Medulla oblongata (tissue), 1 donor: ENCODE results near the gene ATXN7L2.

Source experiments
- DNase-seq: peaks from one replicate; pipeline ENCODE4 v3.0.0-alpha.2; 2015; ENCODE audit errors: extremely low spot score

Gene ATXN7L2

DNA sequence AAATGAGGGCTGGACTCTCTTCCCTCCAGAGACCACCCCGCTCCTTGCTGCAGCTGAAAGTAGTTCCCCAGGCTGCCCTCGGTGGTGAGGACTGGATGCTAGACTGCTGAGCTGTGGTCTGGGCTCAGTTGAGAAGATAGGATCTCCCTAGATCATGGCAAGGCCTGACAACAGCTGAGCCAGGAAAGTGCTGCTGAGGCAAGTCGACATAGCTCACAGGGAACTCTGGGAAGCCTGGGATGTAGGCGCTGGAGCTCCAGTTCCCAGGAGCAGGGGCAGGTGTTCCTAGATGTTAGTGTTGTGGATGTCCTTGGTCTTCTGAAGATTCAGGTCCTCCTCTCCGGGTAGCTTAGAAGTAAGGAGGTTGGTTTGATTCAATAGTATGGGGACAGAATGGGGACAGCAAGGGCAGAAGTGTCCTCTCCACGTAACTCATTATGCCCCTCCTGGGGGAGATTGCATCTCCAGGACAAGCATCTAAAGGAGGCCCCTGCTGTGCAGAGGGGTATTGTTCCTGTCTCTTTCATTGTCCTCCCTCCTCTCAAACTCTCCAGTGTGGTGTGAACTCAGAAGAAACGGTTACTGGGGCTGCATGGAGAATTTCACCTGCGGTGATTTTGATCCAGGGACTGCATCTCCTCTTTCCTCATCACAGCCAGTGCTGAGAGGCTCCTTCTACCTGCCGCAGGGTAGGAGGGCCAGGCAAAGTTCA is 13.9 kb downstream of the ATXN7L2 start:
- no peak for DNase-seq

DNA sequence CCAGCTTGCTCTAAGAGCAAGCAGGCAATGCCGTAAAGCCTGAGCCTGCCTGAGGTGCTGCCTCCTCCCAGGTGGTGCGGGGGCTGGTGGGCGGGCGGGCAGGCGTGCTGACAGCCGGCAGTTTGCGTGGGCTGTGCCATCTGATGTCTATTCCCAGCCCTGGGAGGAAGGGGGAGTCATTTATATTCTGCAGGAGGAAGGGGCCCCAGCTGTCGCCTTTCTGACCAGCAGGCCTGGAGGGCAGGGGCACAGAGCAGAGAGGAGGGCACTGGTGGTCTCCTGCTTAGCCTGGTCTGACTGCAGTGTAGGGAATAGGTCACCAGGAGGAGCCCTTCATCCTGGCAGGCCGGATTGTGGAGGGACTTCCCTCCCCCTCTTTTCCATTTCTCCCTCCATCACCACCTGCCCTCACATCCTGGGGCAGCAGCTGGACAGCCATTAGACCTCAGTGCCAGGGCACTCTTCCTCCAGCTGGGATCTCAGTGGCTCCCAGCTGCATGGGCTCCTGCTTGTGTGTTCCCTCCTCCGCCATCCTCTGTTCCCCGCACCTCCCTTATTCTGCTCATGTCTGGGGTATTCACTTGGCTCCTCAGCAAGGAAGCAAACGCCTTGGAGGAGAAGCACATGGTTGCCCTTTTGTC is 14.6 kb downstream of the ATXN7L2 start:
- no peak for DNase-seq

DNA sequence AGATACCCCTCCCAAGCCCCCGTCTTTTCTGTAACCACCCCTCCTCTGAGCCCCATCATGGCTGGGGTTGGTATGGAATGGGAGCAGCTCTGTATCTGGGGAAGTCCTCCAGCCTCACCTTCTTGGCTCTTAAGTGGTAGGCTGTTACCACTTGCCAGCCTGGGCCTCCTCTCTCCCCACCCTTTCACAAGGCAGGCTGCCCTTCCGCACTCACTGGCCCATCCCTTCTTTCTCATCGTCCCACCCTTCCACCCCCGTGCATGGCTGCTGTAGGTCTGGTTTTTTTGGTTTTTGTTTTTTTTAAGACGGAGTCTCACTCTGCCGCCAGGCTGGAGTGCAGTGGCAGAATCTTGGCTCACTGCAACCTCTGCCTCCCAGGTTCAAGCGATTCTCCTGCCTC is 15.4 kb downstream of the ATXN7L2 start:
- DNase-seq, result no peak

DNA sequence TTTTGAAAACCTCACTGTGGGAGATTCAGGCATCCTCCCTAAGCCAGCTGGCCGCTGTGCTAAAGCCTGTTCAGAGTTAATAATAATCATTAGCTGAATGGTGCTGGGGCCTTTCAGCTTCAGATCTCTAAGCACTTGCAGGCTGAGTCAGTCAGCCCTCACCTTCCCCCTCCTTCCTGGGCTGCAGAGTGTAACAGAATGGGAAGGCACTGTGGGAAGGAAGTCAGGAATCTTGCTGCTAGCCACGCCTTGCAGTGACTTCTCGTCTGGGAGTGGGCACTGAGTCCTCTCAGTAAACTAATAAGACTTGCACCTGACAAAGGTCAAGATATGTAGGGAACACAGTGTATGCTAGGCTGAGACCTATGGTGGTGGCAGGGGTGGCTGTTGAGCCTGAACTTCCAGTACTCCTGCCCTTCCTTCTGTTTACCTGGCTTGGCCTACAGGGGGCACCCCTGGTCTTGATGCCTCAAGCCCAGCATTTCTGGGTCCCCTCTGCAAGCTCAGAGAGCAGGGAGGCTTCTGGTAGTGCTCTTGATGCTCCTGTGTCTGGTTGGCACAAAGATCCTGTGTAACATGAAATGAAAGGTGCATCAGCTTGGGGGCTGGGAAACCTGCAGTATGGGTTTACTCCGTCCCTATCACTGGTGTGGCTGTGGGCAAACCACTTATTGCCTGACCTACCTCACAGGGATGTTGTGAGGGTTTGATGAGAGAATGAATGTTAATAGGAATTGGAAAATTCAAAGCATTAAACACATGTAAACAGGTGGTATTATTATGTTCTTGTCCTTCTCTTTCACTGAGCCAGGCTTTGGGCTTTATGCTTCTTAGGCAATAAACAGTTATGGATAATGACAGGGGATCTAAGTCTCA is 16.2 kb downstream of the ATXN7L2 start:
- no peak for DNase-seq

GRCh38 chr1:109500941-109501381 is 17.3 kb downstream of the ATXN7L2 start:
- DNase-seq, result no peak

GRCh38 chr1:109501644-109502363 is 18.1 kb downstream of the ATXN7L2 start:
- no peak for DNase-seq

GRCh38 chr1:109502364-109502851 is 18.7 kb downstream of the ATXN7L2 start:
- DNase-seq, result no peak

GRCh38 chr1:109503935-109504334 is 20.2 kb downstream of the ATXN7L2 start:
- no peak for DNase-seq

GRCh38 chr1:109504974-109505373 is 21.3 kb downstream of the ATXN7L2 start:
- no peak for DNase-seq

DNA sequence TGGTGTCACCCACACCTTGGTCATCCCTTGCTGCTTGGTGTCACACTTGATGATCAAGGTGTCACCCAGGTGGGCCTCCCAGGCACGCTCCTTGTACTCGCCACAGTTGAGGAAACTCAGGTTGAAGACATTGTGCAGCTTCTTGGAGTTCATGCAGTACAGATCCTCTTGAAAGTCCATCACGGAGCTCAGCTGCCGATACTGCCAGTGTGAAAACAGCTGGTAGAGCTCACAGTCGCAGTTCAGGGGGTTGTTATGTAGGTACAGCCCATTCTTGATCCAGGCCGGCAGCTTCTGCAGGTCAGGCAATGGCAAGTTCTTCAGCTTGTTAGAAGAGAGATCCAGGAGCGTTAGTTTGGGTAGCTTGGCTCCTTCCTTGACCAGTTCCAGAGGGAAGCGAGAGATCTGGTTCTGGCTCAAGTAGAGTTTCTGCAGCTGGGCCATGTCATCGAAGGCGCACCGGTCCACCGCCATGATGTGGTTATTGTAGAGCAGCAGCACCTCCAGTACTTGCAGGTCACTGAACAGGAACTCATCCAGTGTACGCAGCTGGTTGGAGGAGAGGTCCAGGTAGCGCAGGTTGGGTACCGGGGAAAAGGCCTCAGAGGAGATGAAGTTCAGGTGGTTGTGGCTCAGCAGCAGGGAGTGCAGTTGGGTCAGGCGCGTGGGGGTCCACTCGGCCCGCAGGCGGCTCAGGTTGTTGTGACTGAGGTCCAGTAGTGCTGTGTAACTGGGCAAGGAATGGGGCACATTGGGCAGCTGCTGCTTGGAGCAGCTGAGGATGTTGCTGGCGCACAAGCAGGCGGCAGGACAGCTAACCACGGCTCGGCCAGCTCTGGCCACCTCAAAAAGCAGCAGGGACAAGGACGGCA is 24.5 kb downstream of the ATXN7L2 start:
- no peak for DNase-seq

DNA sequence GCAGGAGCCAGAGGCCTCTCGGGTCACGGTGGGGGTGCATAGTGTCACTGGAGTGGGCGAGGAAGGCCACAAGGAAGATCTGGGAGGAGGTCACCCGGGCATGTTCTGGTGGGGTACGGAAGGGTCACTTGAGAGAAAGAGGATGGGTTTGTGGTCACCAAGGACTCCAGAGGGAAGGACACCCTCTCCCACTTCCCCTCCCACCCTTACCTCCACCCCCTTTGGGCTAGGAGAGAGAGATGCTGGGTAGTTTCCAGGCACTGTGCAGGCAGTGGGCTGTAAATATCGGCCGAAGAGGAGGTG is 25.1 kb downstream of the ATXN7L2 start:
- DNase-seq, result no peak

- DNase-seq, result no peak
Measured at GRCh38 chr1:109509176-109510134, 25.8 kb downstream of the ATXN7L2 start, which contains the start of gene AMIGO1. Gene AMIGO1, minus strand, starts transcription at chr1:109509727. Its CDS starts 815 bp downstream, at chr1:109508912.

GRCh38 chr1:109513110-109513710 is 29.5 kb downstream of the ATXN7L2 start:
- no peak for DNase-seq

DNA sequence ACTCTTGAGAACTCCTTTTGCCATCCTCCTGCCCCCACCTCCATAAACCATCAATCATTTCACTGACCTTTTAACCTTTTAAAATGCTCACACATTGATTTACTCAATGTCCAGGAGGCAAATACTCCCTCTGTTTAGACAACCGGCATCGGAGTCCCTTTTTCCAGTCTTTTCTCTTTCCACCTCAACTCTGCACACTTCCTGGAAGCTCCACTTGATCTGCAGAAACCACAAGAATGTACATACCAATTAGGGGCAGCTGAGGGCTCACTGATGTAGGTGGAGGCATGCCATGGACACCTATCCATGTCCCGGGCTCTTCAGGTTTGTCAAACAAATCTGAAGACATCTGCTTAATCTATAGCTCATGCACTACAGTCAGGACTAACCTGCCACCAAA is 31.1 kb downstream of the ATXN7L2 start:
- no peak for DNase-seq

- no peak for DNase-seq
Measured at GRCh38 chr1:109516872-109517271, 33.2 kb downstream of the ATXN7L2 start.

DNA sequence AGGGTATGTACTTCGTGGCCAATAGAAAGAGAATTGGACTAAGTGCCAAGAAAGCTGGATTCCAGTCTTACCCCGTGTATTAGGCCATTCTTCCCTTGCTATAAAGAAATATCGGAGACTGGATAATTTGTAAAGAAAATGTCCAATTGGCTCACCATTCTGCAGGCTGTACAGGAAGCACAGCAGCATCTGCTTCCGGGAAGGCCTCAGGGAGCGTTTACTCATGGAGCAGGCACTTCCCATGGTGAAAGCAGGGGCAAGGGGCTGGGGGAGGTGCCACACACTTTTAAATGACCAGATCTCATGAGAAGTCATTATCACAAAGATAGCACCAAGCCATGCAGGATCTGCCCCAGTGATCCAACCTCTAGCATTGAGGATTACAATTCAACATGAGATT is 33.6 kb downstream of the ATXN7L2 start:
- DNase-seq, result no peak

GRCh38 chr1:109521002-109521951 is 37.6 kb downstream of the ATXN7L2 start:
- no peak for DNase-seq

DNA sequence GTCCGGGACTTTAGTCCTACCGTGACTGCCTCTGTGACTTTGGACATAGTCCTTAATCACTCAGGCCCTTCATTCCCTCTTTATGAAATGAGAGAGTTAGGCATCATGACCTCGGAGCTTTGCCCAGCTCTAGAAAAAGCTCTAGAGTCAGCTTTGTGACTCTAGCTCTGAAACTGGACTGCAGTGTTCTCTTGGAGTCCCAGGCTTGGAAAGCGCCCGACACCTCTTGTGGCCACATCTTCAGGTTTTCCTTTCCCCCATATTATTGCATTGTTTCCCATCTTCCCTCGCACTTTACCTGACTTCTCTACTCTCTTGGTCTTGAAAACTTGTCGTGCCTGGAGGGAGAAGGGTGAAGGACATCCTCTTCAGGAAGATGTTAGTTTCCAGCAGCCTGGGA is 38.3 kb downstream of the ATXN7L2 start:
- DNase-seq, result no peak
